HCT116 (cell line): ENCODE data around the gene PRKG1. TPM values are rescaled to one million over a fixed set of nuclear protein-coding genes. Genes with fewer than 3 reads are reported as not detected.

ENCODE experiments used
- ATAC-seq: fragments of 200-7000 bp; cut with Tn5 transposase; 2 replicates; pipeline ENCODE4 v1.9.1; 2020; ENCODE audit warnings: mild to moderate bottlenecking, moderate library complexity
- BruUV-seq: library from RNA; stranded (reverse); fragments of 400-500 nt; replicated peaks from 2 replicates; lab custom pipeline; 2021; lab: Mats Ljungman, UMichigan
- CTCF ChIA-PET: fragments of 300-600 bp; sonication (Branson Sonifier 250); formaldehyde crosslinking; loops from one replicate; lab custom pipeline; 2021; ENCODE audit warnings: antibody characterized with exemption; lab: Charles Lee
- POLR2A ChIA-PET: fragments of 300-600, 350-600 bp; sonication (Branson Sonifier 250); formaldehyde crosslinking; loops from one replicate; lab custom pipeline; 2021; ENCODE audit warnings: antibody characterized with exemption; lab: Charles Lee
- RAD21 ChIA-PET, 2 experiments: fragments of 300-600 bp; sonication (Branson Sonifier 250); formaldehyde crosslinking; loops; one replicate each; lab custom pipeline; 2023; ENCODE audit warnings: low total read pairs in 2 of 2; ENCODE audit not compliant: uncharacterized antibody in 2 of 2, unreplicated experiment in 2 of 2, low non-redundant PET in 1 of 2; lab: Charles Lee
- DNase-seq: peaks from one replicate; pipeline ENCODE4 v3.0.0-alpha.2; 2010; ENCODE audit warnings: low read depth, low spot score
- H2AFZ ChIP-seq: fragments of 200-600 bp; shearing (Covaris generic), sonication (generic); 2 replicates; pipeline ENCODE4 v1.6.1; 2017; ENCODE audit warnings: low read depth, mixed run types, mixed read lengths, antibody characterized with exemption, low read length; ENCODE audit not compliant: poor library complexity, severe bottlenecking
- H3K27ac ChIP-seq: 2 replicates; pipeline ENCODE4 v1.5.1; 2012; ENCODE audit warnings: low read depth, low read length
- H3K27me3 ChIP-seq: fragments of 200-600 bp; sonication (generic); 2 replicates; pipeline ENCODE4 v1.6.1; 2016; ENCODE audit warnings: mixed run types, low read length, mixed read lengths; ENCODE audit not compliant: insufficient read depth
- H3K36me3 ChIP-seq, 2 experiments: fragments of 200-500 bp in 1 of 2; fragments of 200-600 bp in 1 of 2; sonication (Bioruptor generic) in 1 of 2; sonication (generic) in 1 of 2; 2 replicates each; pipeline versions ENCODE4 v1.5.1 to v1.6.1; 2014 to 2016; ENCODE audit warnings: low read length in 2 of 2, inconsistent platforms in 1 of 2, mixed read lengths in 1 of 2, mixed run types in 1 of 2; ENCODE audit not compliant: insufficient read depth in 2 of 2, control insufficient read depth in 1 of 2
- H3K4me1 ChIP-seq, 2 experiments: fragments of 200-600 bp in 1 of 2; sonication (generic) in 1 of 2; 2 replicates each; pipeline versions ENCODE4 v1.5.1 to v1.6.1; 2012 to 2017; ENCODE audit warnings: low read length in 2 of 2, inconsistent platforms in 1 of 2, mild to moderate bottlenecking in 1 of 2, mixed read lengths in 1 of 2, mixed run types in 1 of 2, moderate library complexity in 1 of 2; ENCODE audit not compliant: insufficient read depth in 2 of 2, control insufficient read depth in 1 of 2
- H3K4me2 ChIP-seq: fragments of 200-600 bp; sonication (generic); 2 replicates; pipeline ENCODE4 v1.6.1; 2017; ENCODE audit warnings: mixed run types, low read length, mixed read lengths
- H3K4me3 ChIP-seq, 2 experiments: fragments of 200-600 bp in 1 of 2; sonication (generic) in 1 of 2; replicated peaks in 1 of 2; 2 replicates each; pipeline ENCODE4 v1.5.1; 2011 to 2016; ENCODE audit warnings: low read length in 2 of 2, control low read depth in 1 of 2, low read depth in 1 of 2, mild to moderate bottlenecking in 1 of 2, mixed read lengths in 1 of 2, mixed run types in 1 of 2
- H3K79me2 ChIP-seq: fragments of 200-600 bp; sonication (generic); 2 replicates; pipeline ENCODE4 v1.6.1; 2017; ENCODE audit warnings: mild to moderate bottlenecking, mixed run types, low read length, moderate library complexity, mixed read lengths; ENCODE audit not compliant: insufficient read depth
- H3K9ac ChIP-seq: fragments of 200-600 bp; sonication (generic); 2 replicates; pipeline ENCODE4 v1.6.1; 2016; ENCODE audit warnings: low read length, mixed read lengths
- H3K9me2 ChIP-seq: fragments of 200-600 bp; sonication (generic), shearing (Covaris generic); 2 replicates; pipeline ENCODE4 v1.6.1; 2017; ENCODE audit warnings: mixed run types, mild to moderate bottlenecking, moderate library complexity; ENCODE audit not compliant: insufficient read depth
- H3K9me3 ChIP-seq, 2 experiments: fragments of 200-500 bp in 1 of 2; fragments of 200-600 bp in 1 of 2; sonication (Bioruptor generic) in 1 of 2; sonication (generic) in 1 of 2; 2 replicates each; pipeline ENCODE4 v1.6.1; 2014 to 2017; ENCODE audit warnings: low read length in 2 of 2, mixed read lengths in 2 of 2, inconsistent platforms in 1 of 2, low read depth in 1 of 2, mild to moderate bottlenecking in 1 of 2, mixed run types in 1 of 2, moderate library complexity in 1 of 2; ENCODE audit not compliant: control insufficient read depth in 1 of 2, insufficient read depth in 1 of 2
- H4K20me1 ChIP-seq: fragments of 200-600 bp; sonication (generic), shearing (Covaris generic); 2 replicates; pipeline ENCODE4 v1.6.1; 2017; ENCODE audit warnings: mixed run types, mild to moderate bottlenecking, moderate library complexity; ENCODE audit not compliant: insufficient read depth
- CTCF ChIP-seq, 3 experiments: fragments of 200-600 bp in 1 of 3; sonication (generic) in 1 of 3; IDR thresholded peaks in 2 of 3; conservative IDR thresholded peaks in 1 of 3; 2 replicates each; pipeline ENCODE4 v1.5.1; 2012 to 2017; ENCODE audit warnings: low read depth in 2 of 3, low read length in 2 of 3, antibody characterized with exemption in 1 of 3, borderline replicate concordance in 1 of 3, control low read depth in 1 of 3, mild to moderate bottlenecking in 1 of 3, mixed read lengths in 1 of 3, mixed run types in 1 of 3, moderate library complexity in 1 of 3; ENCODE audit not compliant: insufficient read depth in 1 of 3
- EZH2 ChIP-seq: fragments of 200-600 bp; sonication (generic); IDR thresholded peaks from 2 replicates; pipeline ENCODE4 v1.6.1; 2017; ENCODE audit warnings: antibody characterized with exemption, mixed run types
- JUND ChIP-seq: IDR thresholded peaks from 2 replicates; pipeline ENCODE4 v1.6.1; 2012
- MAX ChIP-seq: IDR thresholded peaks from 2 replicates; pipeline ENCODE4 v1.6.1; 2012
- POLR2AphosphoS5 ChIP-seq: IDR thresholded peaks from 2 replicates; pipeline ENCODE4 v1.6.1; 2011; ENCODE audit warnings: mild to moderate bottlenecking, low read depth, low read length, moderate library complexity
- RAD21 ChIP-seq: IDR thresholded peaks from 2 replicates; pipeline ENCODE4 v1.6.1; 2012; ENCODE audit warnings: low read depth, mild to moderate bottlenecking
- SIN3A ChIP-seq: IDR thresholded peaks from 2 replicates; pipeline ENCODE4 v1.6.1; 2012; ENCODE audit warnings: low read depth
- SP1 ChIP-seq: IDR thresholded peaks from 2 replicates; pipeline ENCODE4 v1.6.1; 2012; ENCODE audit warnings: low read depth
- SRF ChIP-seq: IDR thresholded peaks from 2 replicates; pipeline ENCODE4 v1.6.1; 2012; ENCODE audit warnings: low read depth
- TCF7L2 ChIP-seq: IDR thresholded peaks from 2 replicates; pipeline ENCODE4 v1.7.0; 2011; ENCODE audit warnings: borderline replicate concordance, inconsistent platforms; ENCODE audit not compliant: insufficient read depth, insufficient read length; ENCODE audit errors: extremely low read depth
- YY1 ChIP-seq: IDR thresholded peaks from 2 replicates; pipeline ENCODE4 v1.6.1; 2011; ENCODE audit warnings: low read length, low read depth, moderate library complexity, mild to moderate bottlenecking; ENCODE audit not compliant: insufficient replicate concordance; ENCODE audit errors: extremely low read depth
- ZBTB33 ChIP-seq: IDR thresholded peaks from 2 replicates; pipeline ENCODE4 v1.6.1; 2011; ENCODE audit warnings: mild to moderate bottlenecking, low read length, moderate library complexity; ENCODE audit not compliant: insufficient replicate concordance; ENCODE audit errors: extremely low read depth
- intact Hi-C: fragments of 100-400 bp; cut with micrococcal nuclease; formaldehyde crosslinking; loops from 2 replicates; pipeline ENCODE4 v1.10.0; 2022
- total RNA-seq: library from RNA; stranded (reverse); gene quantifications from one replicate; pipeline ENCODE4 v1.2.1, GENCODE V29; 2021; ENCODE audit not compliant: unreplicated experiment
- TF ChIP-seq, protein P1 (sequence below): IDR thresholded peaks from 2 replicates; pipeline ENCODE4 v1.6.1; 2012

PRKG1 gene
- total RNA-seq, 1 experiment from 2014 or later, result 1.4 TPM

DNA sequence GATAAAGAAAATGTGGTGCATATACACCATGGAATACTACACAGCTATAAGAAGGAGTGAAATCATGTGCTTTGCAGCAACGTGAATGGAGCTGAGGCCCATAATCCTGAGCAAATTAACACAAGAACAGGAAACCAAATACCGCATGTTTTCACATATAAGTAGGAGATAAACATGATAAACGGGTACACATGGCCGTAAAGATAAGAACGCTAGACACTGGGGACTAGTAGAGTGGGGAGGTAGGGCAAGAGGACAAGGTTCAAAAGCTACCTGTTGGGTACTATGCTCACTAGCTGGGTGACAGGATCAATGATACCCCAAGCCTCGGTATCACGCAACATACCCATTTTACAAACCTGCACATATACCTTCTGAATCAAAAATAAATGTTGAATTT, 511.5 kb downstream of the PRKG1 start:
- intact Hi-C loops, result no loop called here
- no peak for TF ChIP-seq TCF7L2
- TF ChIP-seq SRF, result no peak
- no peak for TF ChIP-seq MAX
- TF ChIP-seq EZH2, result no peak
- no peak for TF ChIP-seq RAD21
- no peak for TF ChIP-seq YY1
- no peak for TF ChIP-seq POLR2AphosphoS5
- no peak for TF ChIP-seq JUND
- no peak for TF ChIP-seq SP1
- TF ChIP-seq, protein P1, sequence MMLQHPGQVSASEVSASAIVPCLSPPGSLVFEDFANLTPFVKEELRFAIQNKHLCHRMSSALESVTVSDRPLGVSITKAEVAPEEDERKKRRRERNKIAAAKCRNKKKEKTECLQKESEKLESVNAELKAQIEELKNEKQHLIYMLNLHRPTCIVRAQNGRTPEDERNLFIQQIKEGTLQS, result no peak
- TF ChIP-seq SIN3A, result no peak
- TF ChIP-seq ZBTB33, result no peak
- no peak for TF ChIP-seq CTCF (IDR thresholded peaks at IDR 0.05 in 2 of 3, conservative IDR thresholded peaks at IDR 0.05 in 1 of 3; ENCODE audit: borderline replicate concordance in 1 of 3, insufficient read depth in 1 of 3, low read depth in 2 of 3, low read length in 2 of 3)
- TF ChIP-seq, all 23 proteins: peak for 0
- Histone ChIP-seq H3K27me3 (peaks cover 11% of the 10 kb centered on the region), H3K4me3 (no peak overlapping the region), H3K79me2 (no peaks in the 10 kb centered on the region), H3K4me2 (no peak overlapping the region), H3K9me2 (no peaks in the 10 kb centered on the region), H3K9me3 (no peaks in the 10 kb centered on the region), H2AFZ (no peak overlapping the region), H3K36me3 (no peaks in the 10 kb centered on the region), H3K27ac (no peak overlapping the region), H3K4me1 (no peaks in the 10 kb centered on the region), H3K9ac (no peak overlapping the region), H4K20me1 (no peaks in the 10 kb centered on the region)
- ATAC-seq (no peak), DNase-seq (no peak)
- ChIA-PET CTCF (no interaction called here), POLR2A (no interaction called here), RAD21 (no interaction called here)
- no TSS peak for BruUV-seq
